IPS DF 6.9 (cell line): ENCODE data around the gene FAM180A.

Experiments
- DNase-seq: peaks from one replicate; pipeline ENCODE4 v3.0.0-alpha.2; 2013; ENCODE audit warnings: low read depth, low spot score
- H3K27ac ChIP-seq: one replicate; pipeline ENCODE4 v1.5.1; 2013; ENCODE audit warnings: low read length, control low read depth
- H3K27me3 ChIP-seq: 2 replicates; pipeline ENCODE4 v1.6.1; 2013; ENCODE audit warnings: mild to moderate bottlenecking, low read length; ENCODE audit not compliant: control insufficient read depth, insufficient read depth
- H3K36me3 ChIP-seq: 2 replicates; pipeline ENCODE4 v1.6.1; 2013; ENCODE audit warnings: low read length; ENCODE audit not compliant: control insufficient read depth, insufficient read depth
- H3K4me1 ChIP-seq: 2 replicates; pipeline ENCODE4 v1.6.1; 2013; ENCODE audit warnings: low read length; ENCODE audit not compliant: control insufficient read depth, insufficient read depth
- H3K4me3 ChIP-seq: 2 replicates; pipeline ENCODE4 v1.5.1; 2013; ENCODE audit warnings: mild to moderate bottlenecking, low read length
- H3K9me3 ChIP-seq: 2 replicates; pipeline ENCODE4 v1.6.1; 2013; ENCODE audit warnings: low read length, inconsistent platforms; ENCODE audit not compliant: control insufficient read depth, insufficient read depth
- WGBS: extraction: QIAGEN DNeasy Blood & Tissue Kit; methylation state at CpG from one replicate; pipeline ENCODE4 v1.1.7; 2013; ENCODE audit warnings: mixed read lengths, missing lambda C conversion rate; ENCODE audit not compliant: insufficient read length, insufficient coverage; 5-methylcytosine and 5-hydroxymethylcytosine counted together

Gene FAM180A

GRCh38 chr7:135726276-135726788 is 22.3 kb downstream of the FAM180A start:
- H3K4me3 ChIP-seq, result no peak overlapping the region
- H3K27me3 ChIP-seq, result no peaks in the 10 kb centered on the region
- WGBS, result no CpG with 5 or more reads among the region's 5 CpGs
- no peak for DNase-seq
- H3K27ac ChIP-seq, result no peak overlapping the region
- no peaks in the 10 kb centered on the region for H3K36me3 ChIP-seq
- no peaks in the 10 kb centered on the region for H3K4me1 ChIP-seq
- no peaks in the 10 kb centered on the region for H3K9me3 ChIP-seq

- DNase-seq, result no peak
- Histone ChIP-seq H3K4me3 (no peak overlapping the region), H3K9me3 (no peaks in the 10 kb centered on the region), H3K27ac (no peak overlapping the region), H3K27me3 (no peaks in the 10 kb centered on the region), H3K36me3 (no peaks in the 10 kb centered on the region), H3K4me1 (no peaks in the 10 kb centered on the region)
- no CpG with 5 or more reads among the region's 7 CpGs for WGBS
Observed at GRCh38 chr7:135723411-135723810, 25.2 kb downstream of the FAM180A start.

GRCh38 chr7:135721198-135721820 is 27.3 kb downstream of the FAM180A start:
- no peak for DNase-seq
- Histone ChIP-seq H3K9me3 (no peaks in the 10 kb centered on the region), H3K4me3 (no peak overlapping the region), H3K36me3 (no peaks in the 10 kb centered on the region), H3K27me3 (no peaks in the 10 kb centered on the region), H3K27ac (no peak overlapping the region), H3K4me1 (no peaks in the 10 kb centered on the region)
- no CpG with 5 or more reads among the region's 21 CpGs for WGBS

- WGBS, result no CpG with 5 or more reads among the region's 2 CpGs
- H3K4me1 ChIP-seq, result no peaks in the 10 kb centered on the region
Observed at GRCh38 chr7:135719688-135720087, 28.9 kb downstream of the FAM180A start.

GRCh38 chr7:135718794-135719437 is 29.7 kb downstream of the FAM180A start:
- Histone ChIP-seq H3K36me3 (no peaks in the 10 kb centered on the region), H3K9me3 (no peaks in the 10 kb centered on the region), H3K27me3 (no peaks in the 10 kb centered on the region), H3K27ac (no peak overlapping the region), H3K4me3 (no peak overlapping the region), H3K4me1 (peaks cover 2% of the 10 kb centered on the region; the same call in 1 of the 2 replicates)
- WGBS, result no CpG with 5 or more reads among the region's 7 CpGs
- DNase-seq, result no peak

More at GRCh38 chr7:135719688-135720087, 28.9 kb downstream of the FAM180A start:
- no peaks in the 10 kb centered on the region for H3K36me3 ChIP-seq
- H3K9me3 ChIP-seq, result no peaks in the 10 kb centered on the region
- no peak overlapping the region for H3K4me3 ChIP-seq
- no peaks in the 10 kb centered on the region for H3K27me3 ChIP-seq
- DNase-seq, result no peak
- H3K27ac ChIP-seq, result no peak overlapping the region

GRCh38 chr7:135718219-135718618 is 30.4 kb downstream of the FAM180A start:
- H3K27ac ChIP-seq, result no peak overlapping the region
- no peak overlapping the region for H3K4me3 ChIP-seq
- no peaks in the 10 kb centered on the region for H3K27me3 ChIP-seq
- DNase-seq, result no peak
- no peaks in the 10 kb centered on the region for H3K9me3 ChIP-seq
- H3K4me1 ChIP-seq, result peaks cover 2% of the 10 kb centered on the region; the same call in 1 of the 2 replicates
- no CpG with 5 or more reads among the region's 2 CpGs for WGBS
- H3K36me3 ChIP-seq, result no peaks in the 10 kb centered on the region

GRCh38 chr7:135717693-135718092 is 30.9 kb downstream of the FAM180A start:
- Histone ChIP-seq H3K27me3 (no peaks in the 10 kb centered on the region), H3K36me3 (no peaks in the 10 kb centered on the region), H3K9me3 (no peaks in the 10 kb centered on the region), H3K4me3 (no peak overlapping the region), H3K4me1 (peaks cover 2% of the 10 kb centered on the region; the same call in 1 of the 2 replicates), H3K27ac (no peak overlapping the region)
- no peak for DNase-seq
- no CpG with 5 or more reads among the region's 3 CpGs for WGBS

GRCh38 chr7:135716677-135717238 is 31.9 kb downstream of the FAM180A start:
- no CpG with 5 or more reads among the region's 9 CpGs for WGBS

GRCh38 chr7:135715673-135716072 is 32.9 kb downstream of the FAM180A start:
- WGBS, result no CpG with 5 or more reads among the region's 1 CpG
- no peaks in the 10 kb centered on the region for H3K27me3 ChIP-seq

More at GRCh38 chr7:135716677-135717238, 31.9 kb downstream of the FAM180A start:
- Histone ChIP-seq H3K27ac (no peak overlapping the region), H3K4me3 (no peak overlapping the region), H3K9me3 (no peaks in the 10 kb centered on the region), H3K27me3 (no peaks in the 10 kb centered on the region), H3K4me1 (peaks cover 2% of the 10 kb centered on the region; the same call in 1 of the 2 replicates), H3K36me3 (no peaks in the 10 kb centered on the region)
- no peak for DNase-seq

GRCh38 chr7:135715055-135715522 is 33.5 kb downstream of the FAM180A start:
- Histone ChIP-seq H3K27me3 (no peaks in the 10 kb centered on the region), H3K4me1 (peaks cover 3% of the 10 kb centered on the region; the same call in 1 of the 2 replicates), H3K4me3 (no peak overlapping the region), H3K27ac (no peak overlapping the region), H3K36me3 (no peaks in the 10 kb centered on the region), H3K9me3 (no peaks in the 10 kb centered on the region)
- DNase-seq, result no peak
- 100% methylated on average over 5 of the region's 5 CpGs for WGBS

More at GRCh38 chr7:135715673-135716072, 32.9 kb downstream of the FAM180A start:
- Histone ChIP-seq H3K4me1 (peaks cover 3% of the 10 kb centered on the region; the same call in 1 of the 2 replicates), H3K9me3 (no peaks in the 10 kb centered on the region), H3K27ac (no peak overlapping the region), H3K4me3 (no peak overlapping the region), H3K36me3 (no peaks in the 10 kb centered on the region)
- no peak for DNase-seq
